ENCODE results near the gene SETD5. TPM values are rescaled to one million over a fixed set of nuclear protein-coding genes. Genes with fewer than 3 reads are reported as not detected.
A peak's percentile ranks its signal among the peaks of the same experiment; 100 is the strongest.

SETD5 gene
- total and polyA plus RNA-seq, 2 of the 8 experiments (the other 6 are each of a cell fraction or from before 2014, with no cell fraction given) = 108 to 234 TPM

GRCh38 chr3:9402410-9403228, 5.2 kb downstream of the SETD5 start (continued):
- TF ChIP-seq EP300 (IDR thresholded peaks at IDR 0.05; ENCODE audit: borderline replicate concordance in 1 of 2, low read depth in 2 of 2, low read length in 2 of 2) (0 out of 3 replicates have a peak, but pooled peaks of 1 of the 2 experiments have one; percentile 70), SIN3A (conservative IDR thresholded peaks at IDR 0.05 in 1 of 2, IDR thresholded peaks at IDR 0.05 in 1 of 2; ENCODE audit: low read depth in 1 of 2, low read length in 2 of 2) (peak; percentile 70 to 72; a peak in 2 of 4 replicates), EGR1 (IDR thresholded peaks at IDR 0.05; ENCODE audit: borderline replicate concordance, low read depth, low read length) (no peak), RXRA (IDR thresholded peaks at IDR 0.05; ENCODE audit: insufficient read depth, low read depth, low read length) (no peak), HDAC2 (IDR thresholded peaks at IDR 0.05; ENCODE audit: borderline replicate concordance in 1 of 2, low read depth in 2 of 2, low read length in 2 of 2) (peak in 1 of 2 experiments; percentile 59; a peak in 1 of 4 replicates), ASH2L (IDR thresholded peaks at IDR 0.05; ENCODE audit: low read length) (peak; percentile 59)
- TF ChIP-seq, protein P1, sequence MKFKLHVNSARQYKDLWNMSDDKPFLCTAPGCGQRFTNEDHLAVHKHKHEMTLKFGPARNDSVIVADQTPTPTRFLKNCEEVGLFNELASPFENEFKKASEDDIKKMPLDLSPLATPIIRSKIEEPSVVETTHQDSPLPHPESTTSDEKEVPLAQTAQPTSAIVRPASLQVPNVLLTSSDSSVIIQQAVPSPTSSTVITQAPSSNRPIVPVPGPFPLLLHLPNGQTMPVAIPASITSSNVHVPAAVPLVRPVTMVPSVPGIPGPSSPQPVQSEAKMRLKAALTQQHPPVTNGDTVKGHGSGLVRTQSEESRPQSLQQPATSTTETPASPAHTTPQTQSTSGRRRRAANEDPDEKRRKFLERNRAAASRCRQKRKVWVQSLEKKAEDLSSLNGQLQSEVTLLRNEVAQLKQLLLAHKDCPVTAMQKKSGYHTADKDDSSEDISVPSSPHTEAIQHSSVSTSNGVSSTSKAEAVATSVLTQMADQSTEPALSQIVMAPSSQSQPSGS (IDR thresholded peaks at IDR 0.05; ENCODE audit: low read length) = no peak

Measured in H1 (cell line).